ENCODE measurements around the gene SMG6.
"Not testable (repeated sequence)": the region's sequence is repeated elsewhere in the genome, so short reads cannot be mapped to it uniquely, and the experiment has no call there.

SMG6 gene

GRCh38 chr17:2302778-2303203, 794 bp downstream of the SMG6 start:
- DNase-seq: no peak

DNA sequence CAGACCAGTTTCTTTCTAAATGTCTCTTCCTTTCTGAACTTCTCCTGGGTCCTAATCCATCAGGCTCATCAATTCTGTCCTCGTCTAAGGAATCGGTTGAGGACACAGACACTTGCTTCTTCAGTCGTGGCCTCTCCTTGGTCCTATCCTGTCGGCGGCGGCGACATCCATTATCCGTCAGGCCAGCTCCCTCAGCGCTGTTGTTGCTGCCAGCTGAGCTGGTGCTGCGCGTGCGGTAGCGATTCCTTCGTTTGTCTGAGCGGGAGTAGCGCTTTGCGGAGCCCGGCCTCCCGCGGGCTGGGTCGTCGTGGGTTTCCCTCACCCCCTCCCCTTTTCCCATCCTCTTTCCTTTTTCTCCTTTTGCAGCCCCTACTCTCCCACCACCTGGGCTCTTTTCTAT, 3.8 kb downstream of the SMG6 start:
- no peak for DNase-seq

- DNase-seq: no peak
Observed at GRCh38 chr17:2299136-2299535, 4.4 kb downstream of the SMG6 start.

DNA sequence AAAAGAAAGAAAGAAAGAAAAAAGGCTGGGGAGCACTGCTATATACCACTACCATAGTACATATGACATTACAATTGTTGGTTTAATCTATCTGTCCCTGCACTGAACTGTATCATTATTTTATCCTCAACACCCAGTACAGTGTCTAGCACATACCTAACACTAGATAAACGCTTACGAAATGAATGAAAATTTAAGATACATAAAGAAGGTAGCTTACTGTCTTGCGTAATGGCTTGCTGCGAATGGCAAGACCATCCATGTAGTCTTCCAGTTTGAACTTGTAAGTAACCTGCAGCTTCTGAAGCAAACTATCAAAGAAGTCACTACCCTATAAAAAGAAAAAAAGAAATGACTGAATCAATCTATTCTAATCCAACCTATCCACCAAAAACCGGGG, 6.6 kb downstream of the SMG6 start:
- no peak for DNase-seq

DNA sequence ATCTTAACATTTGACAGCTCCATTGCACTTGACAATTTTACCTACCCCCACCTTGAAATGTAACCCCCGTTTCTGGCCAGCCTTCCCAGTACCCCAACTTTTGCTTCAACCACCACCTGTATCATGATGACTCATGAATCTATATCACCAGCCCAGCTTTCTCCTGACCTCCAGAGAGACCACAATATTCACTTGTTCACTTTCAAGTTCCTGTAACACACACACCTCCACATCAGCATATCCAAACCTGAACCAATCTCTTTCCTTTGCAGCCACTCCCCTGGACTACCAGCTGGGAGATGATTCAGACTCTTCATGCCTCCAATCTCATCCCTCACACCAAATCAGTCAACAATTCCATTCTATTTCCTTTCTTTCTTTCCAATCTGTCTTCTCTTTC, 8.0 kb downstream of the SMG6 start:
- no peak for DNase-seq

- DNase-seq: no peak
Observed at GRCh38 chr17:2292100-2292499, 11.5 kb downstream of the SMG6 start.

- no peak for DNase-seq
Observed at GRCh38 chr17:2289878-2290478, 13.6 kb downstream of the SMG6 start.

GRCh38 chr17:2283302-2283701, 20.3 kb downstream of the SMG6 start:
- no peak for DNase-seq

GRCh38 chr17:2282297-2282873, 21.2 kb downstream of the SMG6 start:
- DNase-seq: no peak

DNA sequence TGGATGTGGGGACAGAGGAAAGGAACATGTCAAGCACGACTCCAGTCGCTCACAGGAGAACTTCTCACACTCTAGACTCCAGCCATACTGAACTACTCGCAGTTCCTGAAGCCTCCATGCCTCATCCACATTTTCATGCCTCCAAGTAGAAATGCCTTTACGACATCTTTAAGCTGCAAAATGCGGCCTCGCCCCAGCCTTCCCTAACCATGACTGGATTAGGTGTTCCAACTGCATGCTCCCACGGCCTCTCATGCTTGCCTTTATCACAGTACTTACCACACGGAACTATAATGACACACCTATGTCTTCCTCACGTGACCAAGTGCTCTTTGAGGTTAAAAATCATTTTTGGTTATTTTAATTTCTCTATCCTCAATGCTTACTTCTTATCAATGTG, 23.9 kb downstream of the SMG6 start:
- no peak for DNase-seq

- no peak for DNase-seq
Observed at GRCh38 chr17:2277429-2278170, 26.0 kb downstream of the SMG6 start.

- no peak for DNase-seq
Observed at GRCh38 chr17:2275722-2276121, 27.9 kb downstream of the SMG6 start.

DNA sequence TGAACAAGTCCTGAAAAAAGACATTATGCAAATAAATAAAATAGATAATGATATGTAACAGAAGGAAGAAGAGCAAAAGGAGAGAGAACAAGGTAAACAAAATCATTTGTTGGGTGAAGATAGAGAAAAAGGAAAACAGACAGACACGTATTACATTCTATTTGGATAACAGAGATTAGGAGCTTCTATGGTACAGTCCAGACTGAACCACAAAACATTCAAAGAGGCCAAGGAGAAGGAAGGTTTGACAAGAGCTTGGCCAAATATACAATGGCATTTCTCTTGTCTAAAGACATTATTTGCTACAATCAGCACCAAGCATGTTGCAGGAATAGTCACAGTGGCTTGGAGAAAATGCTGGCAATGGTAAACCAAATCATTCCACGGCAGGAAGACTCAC, 29.2 kb downstream of the SMG6 start:
- DNase-seq: no peak

DNA sequence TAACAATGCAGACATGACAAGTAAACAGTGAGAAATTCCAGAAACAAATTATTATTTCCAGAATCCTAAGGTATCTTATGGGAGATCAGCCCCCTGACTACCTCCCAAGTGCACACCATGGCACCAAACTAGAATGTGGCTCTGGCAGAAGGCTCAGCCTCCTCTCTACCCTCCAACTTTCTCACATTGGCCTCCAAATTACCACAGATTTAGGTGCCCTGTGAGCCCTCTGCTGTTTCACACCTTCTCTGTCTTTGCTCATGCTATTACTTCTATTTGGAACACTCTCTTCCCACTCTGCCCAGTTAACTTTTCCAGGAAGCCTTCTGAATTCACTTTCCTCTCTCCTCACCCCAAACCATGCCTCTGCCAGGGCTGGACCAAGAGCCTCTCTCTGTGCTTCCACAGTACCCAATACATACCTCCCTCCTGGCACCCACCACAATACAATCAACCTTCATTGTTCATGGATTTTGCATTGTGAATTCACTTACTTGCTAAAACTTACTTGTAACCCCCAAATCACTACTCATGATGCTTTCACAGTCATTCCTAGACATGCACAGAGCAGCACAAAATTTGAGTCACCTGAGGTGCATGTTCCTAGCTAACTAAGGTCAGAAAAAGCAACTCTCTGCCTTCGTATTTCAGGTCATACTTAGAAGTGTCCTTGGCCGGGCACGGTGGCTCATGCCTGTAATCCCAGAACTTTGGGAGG, 31.4 kb downstream of the SMG6 start:
- DNase-seq: no peak

GRCh38 chr17:2267354-2267753, 36.2 kb downstream of the SMG6 start:
- no peak for DNase-seq

GRCh38 chr17:2266865-2267228, 36.7 kb downstream of the SMG6 start:
- DNase-seq: no peak

GRCh38 chr17:2266045-2266864, 37.3 kb downstream of the SMG6 start:
- DNase-seq: no peak

DNA sequence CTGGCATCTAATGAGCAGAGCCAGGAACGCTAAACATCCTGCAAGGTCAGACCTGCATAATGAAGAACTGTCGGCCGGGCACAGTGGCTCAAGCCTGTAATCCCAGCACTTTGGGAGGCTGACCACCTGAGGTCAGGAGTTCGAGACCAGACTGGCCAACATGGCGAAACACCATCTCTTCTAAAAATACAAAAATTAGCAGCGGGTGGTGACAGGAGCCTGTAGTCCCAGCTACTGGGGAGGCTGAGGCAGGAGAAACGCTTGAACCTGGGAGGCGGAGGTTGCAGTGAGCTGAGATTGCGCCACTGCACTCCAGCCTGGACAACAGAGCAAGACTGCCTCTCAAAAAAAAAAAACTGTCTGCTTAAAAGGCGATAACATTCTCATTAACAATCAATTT, 38.4 kb downstream of the SMG6 start:
- DNase-seq: not testable (repeated sequence)

DNA sequence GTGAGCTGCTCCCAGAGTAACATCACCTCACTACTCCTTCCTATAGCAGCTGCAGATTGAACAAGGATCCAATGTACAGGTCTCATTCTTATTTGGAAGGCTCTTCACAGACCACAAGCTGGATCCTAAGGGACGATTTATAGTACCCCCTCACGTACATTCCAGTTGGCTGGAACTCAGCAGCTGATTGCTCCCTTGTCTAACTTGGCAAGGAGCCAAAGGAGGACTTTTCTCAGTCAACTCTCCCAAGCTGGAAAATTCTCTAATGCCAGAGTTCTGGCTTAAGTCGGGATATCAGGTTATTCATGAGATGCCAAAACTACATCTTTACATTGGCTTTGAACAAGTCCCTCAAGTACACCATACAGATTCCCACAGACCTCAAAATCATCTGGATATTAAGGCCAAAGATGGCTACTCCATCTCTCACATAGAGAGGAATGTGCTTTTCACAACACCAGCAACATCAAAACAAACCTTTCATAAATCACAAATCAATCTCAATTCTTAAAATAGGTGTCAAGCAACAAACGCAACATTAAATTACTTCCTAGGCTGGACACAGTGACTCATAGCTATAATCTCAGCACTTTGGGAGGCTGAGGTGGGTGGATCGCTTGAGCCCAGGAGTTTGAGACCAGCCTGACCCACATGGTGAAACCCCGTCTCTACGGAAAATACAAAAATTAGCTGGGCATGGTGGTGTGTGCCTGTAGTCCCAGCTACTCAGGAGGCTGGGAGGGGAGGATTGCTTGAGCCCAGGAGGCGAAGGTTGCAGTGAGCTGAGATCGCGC, 39.3 kb downstream of the SMG6 start:
- no peak for DNase-seq

- no peak for DNase-seq
Observed at GRCh38 chr17:2263183-2264066, 40.2 kb downstream of the SMG6 start.

- DNase-seq: no peak
Observed at GRCh38 chr17:2262135-2262587, 41.4 kb downstream of the SMG6 start.
